Epithelial cell of proximal tubule (primary cell): Measurements from ENCODE around the gene RAB11B. TPM values are rescaled to one million over a fixed set of nuclear protein-coding genes. Genes with fewer than 3 reads are reported as not detected.

ENCODE experiments used
- DNase-seq: peaks from one replicate; pipeline ENCODE4 v3.0.0-alpha.2; 2011; ENCODE audit warnings: low read depth
- H3K4me3 ChIP-seq: 2 replicates; pipeline ENCODE4 v1.5.1; 2011; ENCODE audit warnings: low read depth, mild to moderate bottlenecking, low read length
- CTCF ChIP-seq: conservative IDR thresholded peaks from 2 replicates; pipeline ENCODE4 v1.5.1; 2012; ENCODE audit warnings: low read depth, mild to moderate bottlenecking, low read length
- total RNA-seq: library from RNA; depleted of rRNA; stranded (reverse); fragments of >200 nt; gene quantifications from 2 replicates; pipeline ENCODE4 v1.2.3, GENCODE V29; 2015

Gene RAB11B
- total RNA-seq, 1 donor from 2014 or later: 23.3 TPM

GRCh38 chr19:8390617-8390981, 439 bp downstream of the RAB11B start:
- DNase-seq: no peak
- H3K4me3 ChIP-seq: peak overlapping the region; percentile 65
- TF ChIP-seq CTCF: no peak

- peak overlapping the region; percentile 33 for H3K4me3 ChIP-seq
- DNase-seq: no peak
- no peak for TF ChIP-seq CTCF
Measured at GRCh38 chr19:8391198-8392016, 1.2 kb downstream of the RAB11B start.

GRCh38 chr19:8392017-8392591, 1.9 kb downstream of the RAB11B start:
- DNase-seq: no peak
- no peak for TF ChIP-seq CTCF
- H3K4me3 ChIP-seq: peak overlapping the region; percentile 5

- no peak for DNase-seq
- TF ChIP-seq CTCF: no peak
- H3K4me3 ChIP-seq: no peak overlapping the region
Measured at GRCh38 chr19:8393192-8393870, 3.2 kb downstream of the RAB11B start.

GRCh38 chr19:8393871-8394250, 3.7 kb downstream of the RAB11B start:
- DNase-seq: no peak
- no peak for TF ChIP-seq CTCF
- no peak overlapping the region for H3K4me3 ChIP-seq

GRCh38 chr19:8395621-8396082, 5.5 kb downstream of the RAB11B start:
- TF ChIP-seq CTCF: no peak
- DNase-seq: no peak
- no peak overlapping the region for H3K4me3 ChIP-seq
